IMR-90 (cell line): Measurements from ENCODE around the gene ARPC5.

Experiments
- BHLHE40 ChIP-seq: fragments of 150-350 bp; IDR thresholded peaks from 2 replicates; pipeline ENCODE4 v1.6.1; 2016; ENCODE audit warnings: mild to moderate bottlenecking, low read depth, low read length
- CTCF ChIP-seq: conservative IDR thresholded peaks from 2 replicates; pipeline ENCODE4 v1.5.1; 2012; ENCODE audit warnings: mild to moderate bottlenecking, low read depth, low read length, improper control_type of control experiment
- FOS ChIP-seq: fragments of 150-350 bp; IDR thresholded peaks from 2 replicates; pipeline ENCODE4 v1.6.1; 2016; ENCODE audit warnings: low read depth, low read length
- POLR2A ChIP-seq: IDR thresholded peaks from 2 replicates; pipeline ENCODE4 v1.6.1; 2012; ENCODE audit warnings: mild to moderate bottlenecking, low read depth, low read length

GRCh38 chr1:183630748-183631147 lies 4.8 kb downstream of the ARPC5 start:
- no peak for TF ChIP-seq BHLHE40
- no peak for TF ChIP-seq CTCF
- no peak for TF ChIP-seq POLR2A
- no peak for TF ChIP-seq FOS
